WTC11 (cell line): ENCODE measurements around the gene NRG3. TPM values are rescaled to one million over a fixed set of nuclear protein-coding genes. Genes with fewer than 3 reads are reported as not detected.
A peak's percentile ranks its signal among the peaks of the same experiment; 100 is the strongest.

Experiments used
- ATAC-seq: fragments of 200-7000 bp; cut with Tn5 transposase; 2 replicates; pipeline ENCODE4 v1.10.0; 2021; ENCODE audit warnings: mild to moderate bottlenecking, moderate library complexity
- CTCF ChIA-PET: fragments of 300-600 bp; sonication (Branson Sonifier 250); formaldehyde crosslinking; loops from one replicate; lab custom pipeline; 2021; ENCODE audit warnings: antibody characterized with exemption; lab: Charles Lee
- POLR2A ChIA-PET: fragments of 350-600 bp; sonication (Branson Sonifier 250); formaldehyde crosslinking; loops from one replicate; lab custom pipeline; 2021; ENCODE audit warnings: antibody characterized with exemption; lab: Charles Lee
- DNase-seq: peaks from one replicate; pipeline ENCODE4 v3.0.0; 2021; ENCODE audit warnings: low spot score
- H3K27ac Mint-ChIP-seq: 2 replicates; pipeline ENCODE4 v1.8.0; 2021; ENCODE audit warnings: mixed read lengths
- H3K27me3 Mint-ChIP-seq: 2 replicates; pipeline ENCODE4 v1.8.0; 2021; ENCODE audit warnings: low read depth, mild to moderate bottlenecking, moderate library complexity, mixed read lengths
- H3K36me3 Mint-ChIP-seq: 2 replicates; pipeline ENCODE4 v1.8.0; 2021; ENCODE audit warnings: mixed read lengths
- H3K4me1 Mint-ChIP-seq: 2 replicates; pipeline ENCODE4 v1.8.0; 2022; ENCODE audit warnings: mixed read lengths
- H3K4me3 Mint-ChIP-seq: 2 replicates; pipeline ENCODE4 v1.8.0; 2021; ENCODE audit warnings: mild to moderate bottlenecking, moderate library complexity, mixed read lengths
- H3K9me3 Mint-ChIP-seq: 2 replicates; pipeline ENCODE4 v1.8.0; 2021; ENCODE audit warnings: mixed read lengths
- ATF6 ChIP-seq: sonication (generic); formaldehyde crosslinking; IDR thresholded peaks from 2 replicates; pipeline ENCODE4 v1.8.1; 2023; ENCODE audit warnings: mild to moderate bottlenecking, missing genetic modification reagents
- CREB1 ChIP-seq: sonication (generic); formaldehyde crosslinking; IDR thresholded peaks from 2 replicates; pipeline ENCODE4 v1.8.0; 2023; ENCODE audit warnings: mild to moderate bottlenecking, missing genetic modification reagents
- E2F1 ChIP-seq: sonication (generic); formaldehyde crosslinking; IDR thresholded peaks from 2 replicates; pipeline ENCODE4 v1.8.0; 2022; ENCODE audit warnings: mild to moderate bottlenecking, missing genetic modification reagents
- ETV6 ChIP-seq: sonication (generic); formaldehyde crosslinking; IDR thresholded peaks from 2 replicates; pipeline ENCODE4 v1.8.1; 2022; ENCODE audit warnings: mild to moderate bottlenecking, missing genetic modification reagents
- FOXP4 ChIP-seq: sonication (generic); formaldehyde crosslinking; IDR thresholded peaks from 2 replicates; pipeline ENCODE4 v1.8.0; 2022; ENCODE audit warnings: mild to moderate bottlenecking, missing genetic modification reagents
- KAT7 ChIP-seq: sonication (generic); formaldehyde crosslinking; IDR thresholded peaks from 2 replicates; pipeline ENCODE4 v1.8.1; 2023; ENCODE audit warnings: missing genetic modification reagents, mild to moderate bottlenecking, borderline replicate concordance
- PRDM15 ChIP-seq: sonication (generic); formaldehyde crosslinking; IDR thresholded peaks from 2 replicates; pipeline ENCODE4 v1.8.0; 2022; ENCODE audit warnings: missing genetic modification reagents
- ZNF219 ChIP-seq: sonication (generic); formaldehyde crosslinking; IDR thresholded peaks from 2 replicates; pipeline ENCODE4 v1.8.0; 2023; ENCODE audit warnings: missing genetic modification reagents, mild to moderate bottlenecking, borderline replicate concordance
- ZNF317 ChIP-seq: sonication (generic); formaldehyde crosslinking; IDR thresholded peaks from 2 replicates; pipeline ENCODE4 v1.8.1; 2023; ENCODE audit warnings: low read depth, mild to moderate bottlenecking, moderate library complexity, missing genetic modification reagents, borderline replicate concordance
- ZNF423 ChIP-seq: fragments of 250-450 bp; sonication (Bioruptor Pico); IDR thresholded peaks from 2 replicates; pipeline ENCODE4 v2.1.2; 2022; ENCODE audit warnings: mild to moderate bottlenecking, moderate library complexity
- ZNF671 ChIP-seq: fragments of 250-450 bp; sonication (Bioruptor Pico); IDR thresholded peaks from 2 replicates; pipeline ENCODE4 v1.8.0; 2021; ENCODE audit warnings: mild to moderate bottlenecking
- total RNA-seq: library from RNA; stranded (reverse); gene quantifications from 3 replicates; pipeline ENCODE4 v1.2.3, GENCODE V29; 2021

The NRG3 gene
- total RNA-seq, 1 experiment from 2014 or later = 7.0 TPM

- no peak for TF ChIP-seq PRDM15 (CRISPR knock-in tag)
These were observed 875.5 kb downstream of the NRG3 start (continued) for GRCh38 chr10:82750538-82750937.

- H3K9me3 Mint-ChIP-seq = peaks cover 13% of the 10 kb centered on the region
- H3K4me1 Mint-ChIP-seq = peaks cover 46% of the 10 kb centered on the region
- DNase-seq (no peak), ATAC-seq (no peak)
- ChIA-PET POLR2A (no interaction called here), CTCF (no interaction called here)
- no peaks in the 10 kb centered on the region for H3K27me3 Mint-ChIP-seq
- TF ChIP-seq E2F1 (no peak), ZNF317 (no peak), ATF6 (CRISPR knock-in tag) (no peak), ZNF671 (CRISPR knock-in tag) (no peak), CREB1 (CRISPR knock-in tag) (no peak), ZNF219 (CRISPR knock-in tag) (no peak)
- H3K4me3 Mint-ChIP-seq = no peak overlapping the region
- H3K27ac Mint-ChIP-seq = peak overlapping the region; percentile 88
- peaks cover 5% of the 10 kb centered on the region; the same call in 1 of the 2 replicates for H3K36me3 Mint-ChIP-seq
These were observed 882.4 kb downstream of the NRG3 start for GRCh38 chr10:82757397-82757796.

GRCh38 chr10:82757901-82758300 lies 882.9 kb downstream of the NRG3 start:
- Mint-ChIP-seq H3K27ac (0 out of 2 replicates have a peak overlapping the region, but pooled peaks have one; percentile 39), H3K27me3 (no peaks in the 10 kb centered on the region), H3K9me3 (peaks cover 13% of the 10 kb centered on the region), H3K36me3 (peaks cover 5% of the 10 kb centered on the region; the same call in 1 of the 2 replicates), H3K4me3 (no peak overlapping the region), H3K4me1 (peaks cover 46% of the 10 kb centered on the region)
- DNase-seq = no peak
- no peak for ATAC-seq
- ChIA-PET POLR2A (no interaction called here), CTCF (no interaction called here)
- TF ChIP-seq ETV6 (CRISPR knock-in tag) = no peak

- Mint-ChIP-seq H3K27ac (peak overlapping the region; percentile 66), H3K4me3 (peak overlapping the region; percentile 2; the same call in 1 of the 2 replicates)
- peak; percentile 88 for ATAC-seq
- no peak for DNase-seq
- TF ChIP-seq ZNF423 (CRISPR knock-in tag) (0 out of 2 replicates have a peak, but pooled peaks have one; percentile 18), FOXP4 (CRISPR knock-in tag) (peak; percentile 31; the same call in 1 of the 2 replicates), KAT7 (CRISPR knock-in tag) (no peak)
- TF ChIP-seq, all 79 proteins: peak for 2
- CTCF ChIA-PET = no interaction called here
- POLR2A ChIA-PET = no interaction called here
- Mint-ChIP-seq H3K36me3 (peaks cover 5% of the 10 kb centered on the region; the same call in 1 of the 2 replicates), H3K9me3 (peaks cover 10% of the 10 kb centered on the region), H3K4me1 (peaks cover 46% of the 10 kb centered on the region), H3K27me3 (no peaks in the 10 kb centered on the region)
These were observed 884.1 kb downstream of the NRG3 start for GRCh38 chr10:82759050-82759449.
